ENCODE measurements around the gene SLC31A2.
A peak's percentile ranks its signal among the peaks of the same experiment; 100 is the strongest.

The SLC31A2 gene

DNA sequence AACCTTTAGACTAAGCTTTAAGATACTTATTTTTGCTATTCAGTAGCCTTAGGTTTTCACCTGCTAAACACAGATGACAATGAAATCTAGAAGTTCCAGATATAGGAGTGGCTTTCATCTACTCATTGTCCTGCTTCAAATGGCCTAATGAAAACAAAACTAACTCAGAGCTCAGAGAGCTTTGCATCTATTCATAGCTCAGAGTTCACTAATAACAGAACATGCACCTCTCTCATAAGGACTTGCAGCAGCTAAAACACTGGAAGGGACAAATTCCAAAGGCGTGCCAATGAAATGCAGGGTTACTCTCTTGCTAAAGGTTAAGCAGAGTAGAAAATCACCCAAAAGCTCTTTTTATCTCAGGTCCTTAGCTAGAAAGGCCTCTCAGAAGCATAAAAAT, 29.0 kb downstream of the SLC31A2 start:
- no peak for DNase-seq
- intact Hi-C loops (cut with DNase I) = no loop called here

DNA sequence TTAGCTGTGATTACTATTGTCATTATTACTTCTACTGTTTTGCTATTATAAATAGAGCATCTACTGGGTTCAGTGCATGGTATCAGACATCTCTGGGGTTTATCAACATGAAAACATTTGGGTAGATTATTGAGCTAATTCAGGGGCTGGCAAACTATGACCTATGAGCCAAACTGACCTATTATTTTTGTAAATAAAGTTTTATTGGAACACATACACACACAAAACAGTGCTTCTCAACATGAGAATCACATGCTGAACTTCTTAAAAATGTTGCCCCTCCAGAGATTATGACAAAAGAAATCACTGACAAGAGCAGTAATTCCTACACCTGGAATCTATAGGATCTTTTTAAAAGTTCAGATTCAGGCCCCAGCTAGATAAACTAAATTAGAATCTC, 30.4 kb downstream of the SLC31A2 start:
- no peak for DNase-seq
- intact Hi-C loops (cut with DNase I) = no loop called here

DNA sequence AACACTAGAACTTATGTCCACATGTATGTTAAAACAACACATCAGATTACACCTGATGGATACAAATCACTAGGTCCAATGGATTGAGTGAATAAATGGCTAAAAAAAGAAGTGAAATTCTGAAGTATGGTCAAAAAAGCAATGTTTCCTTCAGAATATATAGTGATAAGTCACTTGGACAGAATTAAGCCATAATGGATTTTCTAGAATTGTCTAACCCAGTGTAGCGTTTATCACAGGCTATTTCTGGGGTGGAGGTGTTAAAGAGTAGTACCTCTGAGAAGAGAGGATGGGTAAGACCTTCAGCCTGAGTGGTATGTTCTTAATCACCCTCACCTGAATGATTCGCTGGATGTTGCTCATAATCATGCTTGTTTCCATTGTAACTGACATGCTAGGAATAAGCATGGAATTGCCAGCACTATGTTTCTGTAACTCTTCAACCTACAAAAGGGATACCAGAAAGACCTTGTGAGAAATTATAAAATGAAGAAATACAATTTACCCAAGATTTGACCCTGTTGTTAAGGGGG, 33.2 kb downstream of the SLC31A2 start:
- intact Hi-C loops (cut with DNase I) = no loop called here
- DNase-seq = no peak

DNA sequence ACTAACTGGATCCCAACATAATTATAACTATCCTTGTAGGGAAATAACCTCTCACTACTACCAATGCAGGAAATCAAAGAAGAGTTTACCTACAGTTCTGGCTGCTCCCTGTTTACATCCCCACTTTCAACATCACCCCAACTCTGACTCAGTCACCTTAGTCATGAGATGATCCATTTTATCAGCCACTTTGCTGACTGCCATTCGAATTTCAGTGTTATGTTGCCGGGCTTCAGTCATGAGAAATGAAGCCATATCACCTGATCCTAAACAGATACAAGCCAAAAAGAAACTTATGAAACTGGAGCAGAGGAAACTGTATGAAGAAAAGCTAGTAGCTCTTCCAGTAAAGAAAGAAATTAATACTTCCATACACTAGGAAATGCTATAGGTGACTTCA, 33.7 kb downstream of the SLC31A2 start:
- intact Hi-C loops (cut with DNase I) = no loop called here
- DNase-seq = no peak

DNA sequence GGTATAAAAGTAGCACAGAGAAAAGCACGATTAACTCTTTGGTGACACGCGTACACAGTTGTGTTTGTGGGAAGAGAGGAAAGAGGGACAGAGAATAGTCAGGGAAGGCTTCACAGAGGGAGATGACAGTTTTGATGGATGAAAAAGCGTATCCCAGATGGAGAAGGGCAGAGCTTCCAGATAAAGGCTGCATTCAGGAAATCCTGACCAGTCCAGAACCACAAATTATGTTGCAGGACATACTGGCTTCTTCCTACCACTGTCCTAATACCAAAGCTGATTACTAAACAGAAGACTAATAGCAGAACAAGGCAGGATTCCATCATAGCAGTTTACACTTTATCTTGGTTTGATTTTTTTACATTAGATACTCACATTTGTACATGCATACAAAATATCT, 34.5 kb downstream of the SLC31A2 start:
- DNase-seq = no peak
- intact Hi-C loops (cut with DNase I) = no loop called here

DNA sequence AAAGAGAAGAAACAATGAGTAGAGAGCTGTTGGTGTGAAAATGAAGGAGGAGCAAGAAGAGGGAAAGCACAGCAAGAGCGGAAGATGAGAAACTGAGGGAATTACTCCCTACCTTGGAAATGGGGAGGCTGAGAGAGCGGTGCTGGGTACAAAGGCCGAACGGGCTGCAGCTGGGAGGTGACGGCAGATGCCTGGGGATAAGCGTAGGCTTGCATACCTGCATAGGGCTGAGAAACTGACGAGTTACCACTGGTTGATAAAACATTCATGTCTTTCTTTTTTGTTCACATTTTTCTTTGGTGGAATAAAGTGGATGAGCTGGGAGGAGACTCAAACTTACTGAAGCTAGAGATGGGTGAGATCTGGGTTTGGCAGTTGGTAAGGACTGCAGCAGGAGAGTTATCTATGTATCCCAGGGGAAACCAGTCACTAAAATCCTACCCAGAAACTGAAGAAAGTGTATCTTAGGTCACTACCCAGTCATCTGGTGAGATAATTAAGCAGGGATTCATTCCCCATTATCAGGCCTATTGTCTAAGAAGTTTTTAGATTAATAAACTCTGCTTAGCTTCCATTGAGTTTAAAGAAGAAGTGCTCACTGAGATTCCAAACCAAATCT, 35.4 kb downstream of the SLC31A2 start:
- intact Hi-C loops (cut with DNase I) = no loop called here
- no peak for DNase-seq

DNA sequence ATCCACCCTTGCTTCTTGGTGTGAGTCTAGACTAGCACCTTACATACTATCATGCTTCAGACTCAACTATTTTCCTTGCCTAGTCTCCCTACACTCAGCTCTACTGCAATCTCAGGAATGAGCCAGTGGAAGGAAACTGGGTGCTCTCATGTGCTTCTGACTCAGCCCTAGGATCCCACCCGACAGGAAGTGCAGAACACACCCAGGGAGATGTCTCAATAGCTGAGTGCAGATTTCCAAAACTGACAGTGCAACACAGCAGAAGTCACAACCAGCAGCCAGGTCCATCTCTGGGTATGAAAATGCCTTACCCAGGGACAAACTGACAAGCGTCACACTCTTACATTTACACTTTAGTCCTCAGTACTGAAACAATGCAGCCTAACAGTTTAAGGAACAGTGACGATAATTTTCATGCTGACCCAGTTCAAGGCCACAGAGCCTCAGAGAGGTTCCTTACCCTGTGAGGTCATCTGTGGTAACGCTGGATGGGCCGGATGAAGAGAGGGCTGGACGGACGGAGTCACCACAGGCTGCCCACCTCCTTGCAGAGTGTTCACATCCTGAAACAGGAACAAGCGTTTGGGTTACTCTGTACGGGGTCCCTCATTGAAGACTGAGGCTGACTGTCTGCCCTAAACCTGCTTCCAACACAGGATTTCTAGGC, 37.3 kb downstream of the SLC31A2 start:
- intact Hi-C loops (cut with DNase I) = no loop called here
- peak in 2 of 10 donors; percentile 19 to 80 for DNase-seq

DNA sequence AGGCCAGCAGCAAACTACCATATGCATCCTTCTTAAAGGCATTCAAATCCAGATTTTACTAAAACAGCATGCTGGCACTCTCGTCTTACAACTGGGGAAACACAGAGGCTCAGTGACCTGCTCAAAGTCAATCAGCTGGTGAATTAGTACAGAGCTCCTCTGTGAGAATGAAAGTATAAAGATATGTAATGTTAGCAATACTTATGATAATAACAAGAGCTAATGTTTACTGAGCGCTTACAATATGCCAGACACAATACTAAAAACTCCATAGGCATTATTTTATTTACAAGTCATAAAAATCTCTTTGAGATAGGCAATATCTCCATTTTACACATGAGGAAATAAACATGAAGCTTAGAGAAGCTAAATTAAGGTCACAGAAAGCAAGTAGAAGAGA, 41.6 kb downstream of the SLC31A2 start:
- intact Hi-C loops (cut with DNase I) = no loop called here
- no peak for DNase-seq

DNA sequence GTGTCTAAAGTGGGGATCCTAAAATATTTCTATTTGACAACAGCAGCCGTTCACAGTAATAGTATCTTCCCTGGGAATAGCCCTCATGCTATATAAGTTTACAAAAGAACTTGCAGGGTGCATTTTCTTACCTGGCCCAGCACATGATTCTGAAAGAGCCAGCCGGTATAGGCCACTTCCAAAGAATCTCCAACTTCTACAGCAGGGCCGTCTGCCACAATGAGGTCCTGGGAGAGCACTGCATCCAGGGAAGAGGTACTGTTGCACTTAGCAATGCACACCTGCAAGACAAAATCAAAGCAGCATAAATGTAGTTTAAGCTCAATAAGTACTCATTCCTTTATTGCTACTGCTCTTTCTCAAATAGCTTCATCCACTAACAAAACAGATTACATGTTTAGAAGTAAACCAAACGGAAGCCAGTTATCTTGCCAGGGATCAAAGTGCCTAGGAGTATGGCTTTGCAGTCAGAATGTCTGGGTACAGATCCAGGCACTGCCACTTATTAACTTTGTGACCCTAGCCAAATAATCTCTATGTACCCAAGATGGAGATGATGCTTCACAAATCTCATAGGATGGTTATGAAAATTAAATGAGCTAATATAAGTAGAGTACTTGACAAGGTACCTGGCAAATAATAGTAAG, 49.0 kb downstream of the SLC31A2 start:
- DNase-seq = no peak
- intact Hi-C loops (cut with DNase I) = no loop called here

DNA sequence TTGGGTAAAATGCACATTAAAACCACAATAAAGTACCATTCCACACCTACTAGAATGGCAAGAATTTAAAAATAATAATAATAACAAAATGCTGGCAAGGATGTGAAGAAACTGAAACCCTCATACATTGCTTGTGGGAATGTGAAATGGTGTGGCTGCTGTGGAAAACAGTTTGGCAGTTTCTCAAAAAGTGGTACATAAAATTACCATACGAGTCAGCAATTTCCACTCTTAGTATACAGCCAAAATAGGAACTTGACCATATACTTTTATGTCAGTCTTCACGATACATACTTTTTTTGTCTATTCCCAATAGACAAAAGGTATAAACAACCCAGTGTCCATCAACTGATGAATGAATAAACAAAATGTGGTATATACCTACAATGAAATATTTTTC, 54.6 kb downstream of the SLC31A2 start:
- intact Hi-C loops (cut with DNase I) = no loop called here
- DNase-seq = no peak

DNA sequence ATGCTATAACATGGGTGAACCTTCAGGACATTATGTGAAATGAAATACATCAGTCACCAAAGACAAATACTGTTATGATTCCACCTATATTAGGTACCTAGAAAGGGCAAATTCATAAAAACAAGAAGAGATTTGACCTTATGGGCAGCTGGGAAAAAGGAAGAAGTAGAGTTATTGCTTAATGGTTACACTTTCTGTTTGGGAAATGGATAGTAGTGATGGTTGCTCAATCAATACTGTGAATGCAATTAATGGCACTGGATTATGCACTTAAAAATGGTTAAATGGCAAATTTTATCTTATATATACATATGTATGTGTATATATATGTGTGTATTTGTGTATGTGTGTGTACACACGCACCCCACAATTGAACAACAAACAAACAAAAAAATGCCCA, 55.1 kb downstream of the SLC31A2 start:
- intact Hi-C loops (cut with DNase I) = no loop called here
- no peak for DNase-seq

DNA sequence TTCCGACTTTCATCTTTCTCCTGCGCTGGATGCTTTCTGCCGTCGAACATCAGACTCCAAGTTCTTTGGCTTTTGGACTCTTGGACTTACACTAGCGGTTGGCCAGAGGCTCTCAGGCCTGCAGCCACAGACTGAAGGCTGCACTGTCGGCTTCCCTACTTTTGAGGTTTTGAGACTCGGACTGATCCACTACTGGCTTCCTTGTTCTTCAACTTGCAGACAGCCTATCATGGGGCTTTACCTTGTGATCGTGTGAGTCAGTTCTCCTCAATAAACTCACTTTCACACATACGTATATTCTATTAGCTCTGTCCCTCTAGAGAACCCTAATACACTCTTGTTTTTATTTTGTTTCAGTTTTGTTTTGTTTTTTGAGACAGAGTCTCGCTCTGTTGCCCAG, 60.0 kb downstream of the SLC31A2 start:
- intact Hi-C loops (cut with DNase I) = no loop called here
- no peak for DNase-seq

Data from posterior cingulate gyrus (tissue), 11 donors.